ENCODE results near the gene FLYWCH2.
"Not testable (repeated sequence)": the region's sequence is repeated elsewhere in the genome, so short reads cannot be mapped to it uniquely, and the experiment has no call there.

FLYWCH2 gene

GRCh38 chr16:2934450-2934849, 51.4 kb downstream of the FLYWCH2 start:
- no peak for DNase-seq (ENCODE audit: low read depth)
- TF ChIP-seq CTCF (IDR thresholded peaks at IDR 0.05; ENCODE audit: insufficient read depth, low read depth, low read length, missing control alignments) = no peak
- H3K4me3 ChIP-seq (ENCODE audit: low read length) = no peak overlapping the region

- no peak for TF ChIP-seq CTCF (IDR thresholded peaks at IDR 0.05; ENCODE audit: insufficient read depth, low read depth, low read length, missing control alignments)
- H3K4me3 ChIP-seq (ENCODE audit: low read length) = no peak overlapping the region
- no peak for DNase-seq (ENCODE audit: low read depth)
Observed at GRCh38 chr16:2936436-2937011, 53.5 kb downstream of the FLYWCH2 start.

GRCh38 chr16:2937170-2937569, 54.2 kb downstream of the FLYWCH2 start:
- DNase-seq (ENCODE audit: low read depth) = no peak
- TF ChIP-seq CTCF (IDR thresholded peaks at IDR 0.05; ENCODE audit: insufficient read depth, low read depth, low read length, missing control alignments) = no peak
- no peak overlapping the region for H3K4me3 ChIP-seq (ENCODE audit: low read length)

GRCh38 chr16:2938206-2938605, 55.2 kb downstream of the FLYWCH2 start:
- no peak overlapping the region for H3K4me3 ChIP-seq (ENCODE audit: low read length)

GRCh38 chr16:2939968-2940367, 57.0 kb downstream of the FLYWCH2 start:
- H3K4me3 ChIP-seq (ENCODE audit: low read length) = no peak overlapping the region
- no peak for TF ChIP-seq CTCF (IDR thresholded peaks at IDR 0.05; ENCODE audit: insufficient read depth, low read depth, low read length, missing control alignments)
- no peak for DNase-seq (ENCODE audit: low read depth)

More at GRCh38 chr16:2938206-2938605, 55.2 kb downstream of the FLYWCH2 start:
- no peak for TF ChIP-seq CTCF (IDR thresholded peaks at IDR 0.05; ENCODE audit: insufficient read depth, low read depth, low read length, missing control alignments)
- DNase-seq (ENCODE audit: low read depth) = no peak

GRCh38 chr16:2942045-2942444, 59.0 kb downstream of the FLYWCH2 start:
- H3K4me3 ChIP-seq (ENCODE audit: low read length) = no peak overlapping the region
- DNase-seq (ENCODE audit: low read depth) = no peak
- no peak for TF ChIP-seq CTCF (IDR thresholded peaks at IDR 0.05; ENCODE audit: insufficient read depth, low read depth, low read length, missing control alignments)

GRCh38 chr16:2943716-2944115, 60.7 kb downstream of the FLYWCH2 start:
- DNase-seq (ENCODE audit: low read depth); H3K4me3 ChIP-seq (ENCODE audit: low read length): not testable (repeated sequence)

Measured in epithelial cell of esophagus (primary cell).